Measurements from ENCODE around the gene ZNF525. TPM values are rescaled to one million over a fixed set of nuclear protein-coding genes. Genes with fewer than 3 reads are reported as not detected.

Gene ZNF525
- total RNA-seq, 1 donor from 2014 or later = 6.9 TPM

DNA sequence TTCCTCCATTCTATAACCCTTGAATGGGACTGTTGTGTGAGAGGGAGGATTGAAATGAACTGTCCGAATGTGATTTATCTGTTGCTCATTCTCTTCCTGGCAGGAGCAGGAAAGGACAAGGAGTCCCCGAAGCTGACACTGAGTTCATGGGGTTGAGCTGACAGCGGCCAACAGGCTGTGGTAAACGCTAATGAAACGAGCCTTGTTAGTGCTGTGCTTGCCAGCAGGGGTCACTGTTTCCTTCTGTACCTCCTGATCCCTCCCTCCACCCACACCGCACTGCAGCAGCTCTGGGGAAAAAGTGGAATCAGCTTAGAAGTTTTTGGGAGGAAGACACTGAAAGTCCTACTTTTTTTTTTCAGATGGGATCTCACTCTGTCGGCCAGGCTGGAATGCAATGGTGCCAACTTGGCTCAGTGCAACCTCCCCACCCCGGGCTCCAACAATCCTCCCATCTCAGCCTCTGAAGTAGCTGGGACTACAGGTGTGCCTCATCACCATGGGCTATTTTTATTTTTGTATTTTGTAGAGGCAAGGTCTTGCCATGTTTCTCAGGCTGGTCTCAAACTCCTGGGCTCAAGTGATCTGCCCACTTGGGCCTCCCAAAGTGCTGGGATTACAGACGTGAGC lies 59.6 kb downstream of the ZNF525 start:
- Mint-ChIP-seq H3K4me1 (peaks cover 4% of the 10 kb centered on the region), H3K4me3 (peak overlapping the region; percentile 41), H3K9me3 (no peaks in the 10 kb centered on the region), H3K27ac (ENCODE audit: unreplicated experiment) (no peak overlapping the region), H3K27me3 (ENCODE audit: low read depth) (no peaks in the 10 kb centered on the region), H3K36me3 (ENCODE audit: low read depth) (peaks cover 2% of the 10 kb centered on the region)
- TF ChIP-seq, protein P1, sequence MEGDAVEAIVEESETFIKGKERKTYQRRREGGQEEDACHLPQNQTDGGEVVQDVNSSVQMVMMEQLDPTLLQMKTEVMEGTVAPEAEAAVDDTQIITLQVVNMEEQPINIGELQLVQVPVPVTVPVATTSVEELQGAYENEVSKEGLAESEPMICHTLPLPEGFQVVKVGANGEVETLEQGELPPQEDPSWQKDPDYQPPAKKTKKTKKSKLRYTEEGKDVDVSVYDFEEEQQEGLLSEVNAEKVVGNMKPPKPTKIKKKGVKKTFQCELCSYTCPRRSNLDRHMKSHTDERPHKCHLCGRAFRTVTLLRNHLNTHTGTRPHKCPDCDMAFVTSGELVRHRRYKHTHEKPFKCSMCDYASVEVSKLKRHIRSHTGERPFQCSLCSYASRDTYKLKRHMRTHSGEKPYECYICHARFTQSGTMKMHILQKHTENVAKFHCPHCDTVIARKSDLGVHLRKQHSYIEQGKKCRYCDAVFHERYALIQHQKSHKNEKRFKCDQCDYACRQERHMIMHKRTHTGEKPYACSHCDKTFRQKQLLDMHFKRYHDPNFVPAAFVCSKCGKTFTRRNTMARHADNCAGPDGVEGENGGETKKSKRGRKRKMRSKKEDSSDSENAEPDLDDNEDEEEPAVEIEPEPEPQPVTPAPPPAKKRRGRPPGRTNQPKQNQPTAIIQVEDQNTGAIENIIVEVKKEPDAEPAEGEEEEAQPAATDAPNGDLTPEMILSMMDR (conservative IDR thresholded peaks at IDR 0.05) = peak; percentile 87
- peak; percentile 76 for DNase-seq (ENCODE audit: low read depth, low spot score)

DNA sequence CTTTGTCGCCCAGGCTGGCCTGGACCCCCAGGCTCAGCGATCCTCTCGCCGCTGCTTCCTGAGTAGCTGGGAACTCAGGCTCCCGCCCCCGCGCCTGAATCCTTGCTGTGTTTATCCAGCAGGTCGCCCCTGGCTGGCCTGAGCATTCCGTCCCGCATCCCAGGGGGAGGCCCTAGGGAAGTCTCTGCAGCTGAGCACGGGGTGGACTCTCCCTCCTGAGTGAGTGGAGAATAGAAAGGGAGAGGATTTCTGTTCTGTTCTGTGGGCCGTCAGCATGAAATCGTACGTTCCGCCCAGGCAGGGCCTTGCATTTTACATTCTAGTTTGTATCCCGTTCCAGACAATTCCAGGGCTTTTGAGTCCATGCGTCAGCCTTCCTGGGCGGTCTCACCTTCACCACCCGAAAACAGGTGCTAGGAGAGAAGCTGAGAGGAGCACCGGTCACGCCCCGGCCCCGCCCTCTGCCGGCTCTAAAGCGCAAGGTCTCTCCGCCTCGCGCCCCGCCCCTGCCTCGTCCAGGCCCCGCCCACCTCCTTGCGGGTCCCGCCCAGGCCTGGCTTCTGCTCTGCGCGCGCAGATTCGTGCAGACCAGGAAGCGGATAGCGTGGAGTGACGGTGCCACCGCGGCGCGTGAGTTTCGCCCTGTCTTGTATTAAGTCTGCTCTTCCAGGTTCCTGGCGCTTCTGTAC lies 66.0 kb downstream of the ZNF525 start, which contains the start of gene ZNF761:
Gene ZNF761, plus strand, starts transcription at position 586 of the 689 bp plus-strand sequence. CDS start 15,285 bp downstream, outside the sequence.
- DNase-seq (ENCODE audit: low read depth, low spot score) = peak; percentile 96
- TF ChIP-seq, protein P1 (conservative IDR thresholded peaks at IDR 0.05) = peak; percentile 56
- peaks cover 25% of the 10 kb centered on the region for H3K4me1 Mint-ChIP-seq
- peak within 1 kb of the TSS; percentile 86 for H3K27ac Mint-ChIP-seq (ENCODE audit: unreplicated experiment)
- no peaks in the 10 kb centered on the region for H3K9me3 Mint-ChIP-seq
- H3K27me3 Mint-ChIP-seq (ENCODE audit: low read depth) = peaks cover 9% of the 10 kb centered on the region
- peaks cover 15% of the 10 kb centered on the region for H3K36me3 Mint-ChIP-seq (ENCODE audit: low read depth)
- peak within 1 kb of the TSS; percentile 97 for H3K4me3 Mint-ChIP-seq

DNA sequence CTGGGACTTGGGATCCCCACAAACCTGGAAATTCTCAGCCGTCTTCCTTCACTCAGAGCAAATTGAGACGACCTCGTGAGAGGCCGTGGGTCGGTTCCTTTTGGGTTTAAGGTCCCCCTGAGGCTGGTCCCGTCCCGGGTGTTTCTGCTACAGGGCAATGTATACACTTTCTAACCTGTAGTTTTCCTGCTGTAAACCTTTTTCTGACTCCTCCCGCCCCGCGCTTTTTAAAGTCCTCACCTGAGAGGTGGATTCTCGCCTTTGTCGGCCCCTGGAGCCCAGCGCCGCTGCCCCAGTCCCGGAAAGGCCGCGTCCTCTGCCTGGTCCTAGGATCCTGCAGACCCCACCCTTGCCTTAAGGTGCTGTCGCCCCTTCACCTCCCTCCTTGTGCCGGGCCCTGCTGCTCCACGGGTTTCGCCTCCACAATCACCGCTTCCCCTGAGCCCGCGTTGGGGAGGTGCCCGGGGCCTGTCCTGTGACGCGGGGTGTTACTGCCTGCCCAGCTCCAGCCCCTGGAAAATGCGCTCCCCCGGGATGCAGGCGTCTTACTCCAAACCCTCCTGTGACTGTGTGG lies 66.7 kb downstream of the ZNF525 start:
- Mint-ChIP-seq H3K27ac (ENCODE audit: unreplicated experiment) (peak overlapping the region; percentile 67), H3K36me3 (ENCODE audit: low read depth) (peaks cover 15% of the 10 kb centered on the region), H3K9me3 (no peaks in the 10 kb centered on the region), H3K27me3 (ENCODE audit: low read depth) (peaks cover 9% of the 10 kb centered on the region), H3K4me1 (peaks cover 25% of the 10 kb centered on the region), H3K4me3 (peak overlapping the region; percentile 97)
- TF ChIP-seq, protein P1 (conservative IDR thresholded peaks at IDR 0.05) = no peak
- DNase-seq (ENCODE audit: low read depth, low spot score) = peak; percentile 4

Other genes with a start within 250 kb of the ZNF525 start
- gene ZNF415, start 232.8 kb upstream of the ZNF525 start, total RNA-seq = 12.6 and 13.6 TPM in 2 replicates
- 14.5 and 15.8 TPM in 2 replicates for gene ZNF347, start 206.7 kb upstream of the ZNF525 start, total RNA-seq
- gene ZNF665, start 172.3 kb upstream of the ZNF525 start, total RNA-seq = 5.2 and 8.2 TPM in 2 replicates
- gene ZNF677, start 110.8 kb upstream of the ZNF525 start, total RNA-seq = 26.3 and 27.0 TPM in 2 replicates
- not detected in 2 replicates for gene VN1R2, start 107.4 kb upstream of the ZNF525 start, total RNA-seq
- gene VN1R4, start 98.0 kb upstream of the ZNF525 start, total RNA-seq = not detected in 2 replicates
- 7.9 and 8.2 TPM in 2 replicates for gene ZNF845, start 32.0 kb upstream of the ZNF525 start, total RNA-seq
- gene ZNF765, start 29.4 kb downstream of the ZNF525 start, total RNA-seq = 10.1 and 10.8 TPM in 2 replicates
- gene ZNF761, start 66.3 kb downstream of the ZNF525 start, total RNA-seq = 10.0 and 10.5 TPM in 2 replicates
- gene ZNF813, start 102.0 kb downstream of the ZNF525 start, total RNA-seq = 8.2 and 8.6 TPM in 2 replicates
- gene ZNF331, start 172.4 kb downstream of the ZNF525 start, total RNA-seq = 36.6 and 41.7 TPM in 2 replicates

Measured in neural crest cell (in vitro differentiated cells).